Measurements from ENCODE around the gene TREM2.
"Not testable (repeated sequence)": the region's sequence is repeated elsewhere in the genome, so short reads cannot be mapped to it uniquely, and the experiment has no call there.

Gene TREM2

DNA sequence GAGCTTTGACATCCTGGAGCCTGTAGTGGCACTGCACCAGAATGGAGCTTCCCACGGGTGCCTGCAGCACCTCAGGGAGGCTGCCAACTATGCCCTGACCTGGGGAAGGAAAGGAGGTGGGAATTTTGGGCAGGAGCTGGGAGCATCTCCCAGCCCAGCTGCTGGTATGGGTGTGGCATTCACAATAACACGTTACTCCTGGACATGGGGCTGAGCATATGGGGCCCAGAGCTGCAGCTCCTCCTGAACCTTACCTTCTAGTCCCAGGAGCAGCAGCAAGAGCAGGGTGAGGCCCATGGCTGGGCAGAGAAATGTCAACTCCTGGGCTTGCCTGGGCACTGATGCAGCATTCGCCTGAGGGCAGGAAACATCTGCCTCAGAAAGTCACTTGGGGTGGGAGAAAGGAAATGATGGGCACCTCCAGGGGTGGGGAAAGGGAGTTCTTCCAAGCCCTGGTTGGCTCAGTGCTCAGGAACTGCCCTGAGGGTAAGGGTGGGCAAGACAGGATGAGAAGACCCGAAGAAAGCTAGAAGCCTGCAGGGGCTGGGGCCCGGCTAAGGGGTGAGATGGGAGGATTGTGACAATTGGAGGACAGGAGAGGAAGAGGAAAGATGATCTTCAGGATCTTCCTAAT lies 8.8 kb downstream of the TREM2 start, which contains the start of gene TREML1:
Gene TREML1 (minus strand): TSS at position 356 of the 634 bp plus-strand sequence. CDS start 59 bp downstream, at position 297.
- DNase-seq = peak in 1 of 2 experiments; percentile 3

DNA sequence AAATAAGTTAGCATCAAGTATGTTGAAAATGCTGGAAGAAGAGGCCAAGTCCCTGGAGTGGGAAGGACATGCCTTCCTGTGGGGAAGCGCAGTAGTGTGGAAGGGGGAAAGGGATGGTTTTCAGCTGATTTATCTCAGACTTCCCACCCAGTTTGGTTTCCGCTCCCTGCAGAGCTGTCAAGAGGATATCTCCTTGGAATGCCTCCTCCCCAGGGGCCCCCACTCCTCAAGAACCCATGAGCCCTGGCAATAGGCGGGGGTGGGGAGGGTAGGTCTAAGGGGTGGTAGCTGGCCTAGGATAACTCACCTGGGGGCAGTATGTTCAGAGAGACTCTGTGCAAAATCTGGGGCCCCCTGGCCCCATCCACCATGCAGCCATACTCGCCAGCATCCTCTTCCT lies 9.5 kb downstream of the TREM2 start:
- no peak for DNase-seq

DNA sequence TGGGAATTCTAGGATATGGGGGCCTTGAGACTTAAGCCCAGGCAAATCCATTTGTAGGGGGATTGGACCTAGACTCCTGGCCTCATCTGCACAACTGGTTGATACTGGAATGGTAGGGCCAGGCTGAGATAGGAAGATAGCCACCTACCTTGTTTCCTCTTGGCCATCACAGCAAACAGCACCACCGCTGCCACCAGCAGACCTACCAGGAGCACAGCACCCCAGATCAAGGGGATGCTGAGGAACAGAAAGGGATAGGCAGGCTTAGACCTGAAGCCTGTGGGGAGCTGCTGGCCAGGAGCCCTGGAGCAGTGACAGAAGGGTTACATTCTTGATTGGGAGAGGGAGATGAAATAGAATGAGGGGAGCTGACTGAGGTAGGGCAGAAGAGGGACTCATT lies 12.2 kb downstream of the TREM2 start:
- DNase-seq = no peak

DNA sequence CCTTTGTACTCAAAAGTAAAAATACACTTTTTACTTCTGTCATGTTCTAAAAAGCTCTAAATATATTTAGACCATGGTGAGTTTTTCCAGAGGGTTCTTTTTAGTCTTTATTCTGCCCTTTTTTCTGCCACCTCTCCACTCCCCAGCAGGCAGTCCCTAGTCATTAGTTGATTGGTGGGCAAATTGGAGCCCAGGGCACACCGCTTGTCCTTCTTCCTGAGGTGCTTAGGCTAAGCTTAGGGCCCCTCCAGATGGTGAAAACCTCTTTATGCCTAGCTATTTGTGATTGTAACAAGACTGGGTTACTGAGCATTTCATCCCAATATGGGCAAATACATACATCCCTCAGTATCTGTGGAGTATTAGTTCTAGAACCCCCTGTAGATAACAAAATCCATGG lies 15.0 kb downstream of the TREM2 start:
- DNase-seq = no peak

DNA sequence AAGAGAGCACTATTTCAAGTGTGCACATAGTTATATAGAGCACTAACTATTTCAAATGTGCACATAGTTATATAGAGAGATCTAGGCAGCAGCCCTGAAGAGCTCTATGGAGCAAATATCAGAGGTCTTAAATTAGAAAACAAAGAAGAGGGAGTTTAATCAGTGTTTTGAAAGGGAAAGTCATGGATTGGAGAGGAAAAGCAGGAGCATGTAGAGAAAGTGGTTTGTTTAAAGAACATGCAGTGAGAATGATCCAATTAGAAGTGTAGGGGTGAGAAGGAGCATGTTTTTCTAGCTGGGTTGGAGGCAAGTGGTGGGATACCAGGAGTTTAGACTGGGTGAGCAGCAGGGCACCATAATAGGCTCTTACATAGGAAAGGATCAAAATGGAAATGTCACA lies 26.0 kb downstream of the TREM2 start:
- no peak for DNase-seq

DNA sequence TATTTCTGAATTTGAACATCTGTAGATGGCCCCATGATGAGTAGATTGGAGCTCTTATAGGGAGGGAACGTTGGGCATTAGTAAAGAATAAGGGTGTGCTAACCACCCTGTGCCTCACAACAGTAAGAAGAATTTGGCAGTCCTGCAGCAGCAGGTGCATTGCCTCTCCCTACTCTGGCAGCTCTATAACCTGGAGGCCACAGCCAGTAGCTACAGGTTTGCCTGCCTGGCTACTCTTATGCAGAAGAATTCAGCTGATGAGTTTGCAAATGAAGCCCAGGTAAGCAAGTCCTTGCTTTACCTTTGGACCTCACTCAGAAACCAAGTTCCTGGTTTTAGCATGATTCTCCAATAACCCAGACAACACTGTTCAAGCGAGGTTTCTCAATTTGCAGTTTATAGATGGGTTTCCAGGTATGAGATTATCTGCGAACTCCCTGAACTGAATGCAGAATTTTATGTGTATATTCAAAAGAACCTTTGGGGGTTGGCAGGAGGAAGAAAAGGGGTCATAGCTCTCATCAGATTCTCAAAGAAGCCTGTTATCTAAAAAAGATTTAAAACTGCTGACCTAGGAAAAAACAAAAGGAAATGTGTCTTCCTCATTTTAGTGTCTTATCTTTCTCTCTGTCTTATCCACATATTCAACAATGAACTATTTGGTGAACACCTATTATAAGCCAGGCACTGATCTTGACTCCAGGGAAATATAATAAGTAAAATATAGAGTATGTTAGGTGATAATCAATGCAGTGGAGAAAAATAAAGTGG lies 27.7 kb downstream of the TREM2 start:
- no peak for DNase-seq

DNA sequence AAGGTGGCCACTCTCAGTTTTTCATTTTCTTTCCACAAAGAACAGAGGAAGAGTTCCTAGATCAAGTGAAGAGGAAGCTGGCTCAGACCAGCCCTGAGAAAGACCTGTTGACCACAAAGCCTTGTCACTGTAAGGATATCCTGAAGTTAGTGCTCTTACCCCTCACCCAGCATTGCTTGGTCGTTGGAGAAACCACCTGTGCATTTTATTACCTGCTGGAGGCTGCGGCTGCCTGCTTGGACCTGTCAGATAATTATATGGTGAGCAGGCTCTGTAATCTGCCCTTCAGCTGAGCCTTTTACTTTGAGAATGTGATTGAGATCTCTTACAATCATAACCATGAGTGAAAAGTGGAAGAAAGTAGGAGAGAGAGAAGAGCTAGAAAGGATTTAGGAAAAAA lies 30.7 kb downstream of the TREM2 start:
- DNase-seq = no peak

DNA sequence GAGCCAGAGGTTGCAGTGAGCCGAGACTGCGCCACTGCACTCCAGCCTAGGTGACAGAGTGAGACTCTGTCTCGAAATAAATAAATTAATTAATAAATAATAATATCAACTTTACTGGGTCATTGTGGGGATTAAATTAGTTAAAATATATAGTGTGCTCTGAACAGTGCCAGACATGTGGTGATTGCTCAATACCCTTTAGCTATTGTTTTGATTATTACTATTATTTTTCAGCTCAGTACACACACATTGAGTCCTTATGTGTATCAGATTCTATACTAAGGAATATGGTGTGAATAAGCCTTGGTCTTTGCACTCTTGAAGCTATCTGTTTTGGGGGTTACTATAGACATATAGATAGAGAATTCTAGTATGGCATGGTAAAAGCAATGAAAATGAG lies 37.6 kb downstream of the TREM2 start:
- DNase-seq = no peak

DNA sequence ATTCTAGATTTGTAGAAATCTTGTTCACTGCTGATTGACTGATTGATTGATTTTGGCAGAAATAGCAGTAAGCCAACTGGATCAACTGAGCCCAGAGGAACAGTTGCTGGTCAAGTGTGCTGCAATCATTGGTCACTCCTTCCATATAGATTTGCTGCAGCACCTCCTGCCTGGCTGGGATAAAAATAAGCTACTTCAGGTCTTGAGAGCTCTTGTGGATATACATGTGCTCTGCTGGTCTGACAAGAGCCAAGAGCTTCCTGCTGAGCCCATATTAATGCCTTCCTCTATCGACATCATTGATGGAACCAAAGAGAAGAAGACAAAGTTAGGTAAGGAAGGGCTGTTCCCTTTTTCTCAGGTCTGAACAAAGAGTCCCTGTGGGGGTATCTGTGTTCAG lies 40.0 kb downstream of the TREM2 start:
- DNase-seq = no peak

DNA sequence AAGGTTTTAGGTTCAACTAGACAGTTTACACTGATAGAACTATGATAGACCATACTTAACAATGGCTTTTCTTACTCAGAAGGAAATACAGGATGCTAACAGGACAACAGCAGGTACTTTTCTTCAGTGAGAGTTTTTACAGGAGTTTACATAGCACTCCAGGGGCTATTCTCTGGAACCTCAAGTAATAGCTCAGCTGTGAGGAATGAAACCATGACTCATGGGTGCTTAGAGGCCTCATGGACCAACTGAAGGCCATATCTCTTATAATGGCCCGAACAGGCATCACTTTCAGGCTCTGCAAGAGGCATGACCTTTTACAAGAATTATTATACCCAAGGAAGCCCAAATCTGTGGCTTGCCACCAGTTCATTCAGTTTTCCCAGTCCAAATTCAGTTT lies 40.5 kb downstream of the TREM2 start:
- DNase-seq = no peak

DNA sequence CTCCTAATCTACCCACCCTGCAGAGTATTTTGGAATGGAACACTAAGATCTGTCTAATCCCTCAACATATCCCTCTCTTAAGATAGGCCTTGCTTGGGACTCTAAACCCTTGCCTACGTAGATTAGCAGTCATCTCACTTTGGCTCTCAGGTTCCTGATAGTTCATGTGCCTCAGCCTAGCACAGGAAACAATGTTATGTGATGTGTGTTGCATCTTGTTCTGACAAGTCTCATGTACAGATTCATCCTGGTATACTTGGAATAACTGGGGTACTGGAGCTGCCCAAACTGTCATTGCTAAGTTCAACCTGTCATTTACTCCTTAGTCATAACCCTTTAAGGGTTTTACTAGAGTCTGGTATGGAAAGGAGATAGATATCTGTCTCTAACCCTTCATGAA lies 42.9 kb downstream of the TREM2 start:
- DNase-seq = no peak

DNA sequence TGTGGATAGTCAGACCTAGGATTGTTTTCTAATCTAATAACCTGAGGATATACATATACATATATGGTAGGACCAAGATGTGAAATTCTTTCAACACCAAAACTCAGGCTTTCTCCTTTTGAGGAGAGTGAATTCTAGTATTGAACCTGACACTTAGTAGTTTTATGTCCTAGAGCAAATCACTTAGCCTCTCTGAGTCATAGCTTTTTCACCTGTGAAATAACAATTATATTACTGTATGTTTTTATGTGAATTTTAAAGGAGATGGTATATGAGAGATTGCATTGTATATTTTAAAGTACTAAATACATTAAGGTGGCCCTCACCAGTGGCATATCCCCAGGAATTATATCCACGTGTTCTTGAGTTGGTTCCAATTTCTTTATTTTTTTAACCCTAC lies 43.4 kb downstream of the TREM2 start:
- DNase-seq = no peak

DNA sequence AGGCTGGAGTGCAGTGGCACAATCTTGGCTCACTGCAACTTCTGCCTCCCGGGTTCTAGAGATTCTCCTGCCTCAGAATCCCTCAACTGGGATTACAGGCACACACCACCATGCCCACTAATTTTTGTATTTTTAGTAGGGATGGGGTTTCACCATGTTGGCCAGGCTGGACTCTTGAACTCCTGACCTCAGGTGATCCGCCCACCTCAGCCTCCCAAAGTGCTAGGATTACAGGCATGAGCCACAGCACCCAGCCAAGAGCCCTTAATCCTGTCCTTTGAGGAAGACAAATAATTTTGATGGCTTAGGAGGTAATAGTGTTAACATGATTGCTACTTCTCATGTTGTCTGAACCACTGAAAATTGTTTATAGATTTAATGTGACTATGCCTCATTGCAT lies 47.9 kb downstream of the TREM2 start:
- DNase-seq = not testable (repeated sequence)

DNA sequence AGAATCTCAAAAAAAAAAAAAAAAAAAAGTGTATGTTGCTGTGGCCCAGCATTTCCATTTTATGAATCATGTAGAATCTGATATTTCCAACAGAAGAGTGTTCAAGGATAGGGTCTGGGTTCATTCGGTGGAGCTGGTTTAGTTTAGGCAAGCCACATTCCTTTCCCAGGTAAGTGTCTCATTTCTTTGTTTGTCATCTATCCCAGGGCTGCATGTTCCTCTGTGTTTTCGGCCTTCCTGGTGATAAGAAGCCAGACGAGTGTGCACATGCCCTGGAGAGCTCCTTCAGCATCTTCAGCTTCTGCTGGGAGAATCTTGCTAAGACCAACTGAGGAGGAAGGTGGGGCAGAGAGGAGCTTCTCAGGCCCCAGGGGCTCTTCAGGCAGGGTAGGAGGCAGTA lies 51.9 kb downstream of the TREM2 start:
- DNase-seq = no peak
